Immature natural killer cell (primary cell): ENCODE data around the gene GUCY2C. TPM values are rescaled to one million over a fixed set of nuclear protein-coding genes. Genes with fewer than 3 reads are reported as not detected.

ENCODE experiments used
- DNase-seq, 3 donors: peaks; one replicate each; pipeline ENCODE4 v3.0.0; 2022; ENCODE audit warnings: mixed read lengths in 1 of 3
- H3K27ac Mint-ChIP-seq, 6 donors: one replicate each; pipeline ENCODE4 v1.8.0; 2020; ENCODE audit warnings: mixed read lengths in 6 of 6, mild to moderate bottlenecking in 5 of 6, inconsistent platforms in 4 of 6, moderate library complexity in 3 of 6
- H3K27me3 Mint-ChIP-seq, 3 donors: one replicate each; pipeline ENCODE4 v1.8.0; 2020 to 2021; ENCODE audit warnings: low read depth in 3 of 3, mild to moderate bottlenecking in 3 of 3, mixed read lengths in 3 of 3, moderate library complexity in 3 of 3, inconsistent platforms in 1 of 3
- H3K36me3 Mint-ChIP-seq, 3 donors: one replicate each; pipeline ENCODE4 v1.8.0; 2020; ENCODE audit warnings: mixed read lengths in 3 of 3, inconsistent platforms in 2 of 3, mild to moderate bottlenecking in 2 of 3
- H3K4me1 Mint-ChIP-seq, 2 donors: one replicate each; pipeline ENCODE4 v1.8.0; 2020; ENCODE audit warnings: inconsistent platforms in 2 of 2, mild to moderate bottlenecking in 2 of 2, mixed read lengths in 2 of 2, moderate library complexity in 1 of 2
- H3K4me3 Mint-ChIP-seq, 5 donors: one replicate each; pipeline ENCODE4 v1.8.0; 2020; ENCODE audit warnings: mild to moderate bottlenecking in 5 of 5, mixed read lengths in 5 of 5, inconsistent platforms in 3 of 5, moderate library complexity in 3 of 5
- H3K9me3 Mint-ChIP-seq, 6 donors: one replicate each; pipeline ENCODE4 v1.8.0; 2020; ENCODE audit warnings: mild to moderate bottlenecking in 6 of 6, mixed read lengths in 6 of 6, inconsistent platforms in 4 of 6, moderate library complexity in 3 of 6
- polyA plus RNA-seq, 3 donors: library from polyadenylated mRNA; unstranded; fragments of 300-500 nt; fragmentation: Illumina TruSeq; gene quantifications; one replicate each; pipeline ENCODE4 v1.2.3, GENCODE V29; 2021

Gene GUCY2C
- polyA plus RNA-seq, 3 donors from 2014 or later: not detected

GRCh38 chr12:14629832-14630710 is 66.3 kb downstream of the GUCY2C start:
- no peak overlapping the region for H3K4me3 Mint-ChIP-seq
- no peaks in the 10 kb centered on the region for H3K9me3 Mint-ChIP-seq
- no peaks in the 10 kb centered on the region for H3K4me1 Mint-ChIP-seq
- H3K27ac Mint-ChIP-seq: no peak overlapping the region
- DNase-seq: peak; percentile 21 to 42 (median 41)
- peaks cover 1 to 8% (median 4%) of the 10 kb centered on the region in 3 donors for H3K27me3 Mint-ChIP-seq
- H3K36me3 Mint-ChIP-seq: no peaks in the 10 kb centered on the region

DNA sequence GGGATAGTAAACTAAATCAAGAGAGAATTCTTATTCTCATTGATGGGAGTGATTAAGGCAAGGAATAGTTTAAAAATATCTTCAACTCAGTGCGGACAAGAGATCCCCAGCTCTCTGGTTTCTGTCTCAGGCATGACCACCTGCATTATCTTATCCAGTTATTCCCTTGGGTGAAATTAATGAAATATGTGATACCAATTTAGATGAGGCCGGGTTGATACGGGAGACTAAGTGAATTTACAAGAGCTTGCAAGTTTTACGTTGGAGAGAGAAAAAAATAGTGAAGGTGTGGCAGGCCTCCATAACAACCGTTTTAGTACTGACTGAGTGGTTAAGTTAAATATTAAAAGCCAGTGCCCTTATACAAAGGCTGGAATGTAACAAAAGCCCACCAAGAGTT is 67.6 kb downstream of the GUCY2C start:
- H3K27ac Mint-ChIP-seq: no peak overlapping the region
- H3K27me3 Mint-ChIP-seq: peaks cover 4 to 9% (median 4%) of the 10 kb centered on the region in 3 donors
- H3K9me3 Mint-ChIP-seq: no peaks in the 10 kb centered on the region
- H3K36me3 Mint-ChIP-seq: no peaks in the 10 kb centered on the region
- no peaks in the 10 kb centered on the region for H3K4me1 Mint-ChIP-seq
- DNase-seq: no peak
- no peak overlapping the region for H3K4me3 Mint-ChIP-seq

GRCh38 chr12:14621826-14622225 is 74.6 kb downstream of the GUCY2C start:
- no peak for DNase-seq
- Mint-ChIP-seq H3K4me1 (no peaks in the 10 kb centered on the region), H3K9me3 (no peaks in the 10 kb centered on the region), H3K4me3 (no peak overlapping the region), H3K27me3 (peaks cover 3 to 12% (median 9%) of the 10 kb centered on the region in 3 donors), H3K36me3 (no peaks in the 10 kb centered on the region), H3K27ac (no peak overlapping the region)

DNA sequence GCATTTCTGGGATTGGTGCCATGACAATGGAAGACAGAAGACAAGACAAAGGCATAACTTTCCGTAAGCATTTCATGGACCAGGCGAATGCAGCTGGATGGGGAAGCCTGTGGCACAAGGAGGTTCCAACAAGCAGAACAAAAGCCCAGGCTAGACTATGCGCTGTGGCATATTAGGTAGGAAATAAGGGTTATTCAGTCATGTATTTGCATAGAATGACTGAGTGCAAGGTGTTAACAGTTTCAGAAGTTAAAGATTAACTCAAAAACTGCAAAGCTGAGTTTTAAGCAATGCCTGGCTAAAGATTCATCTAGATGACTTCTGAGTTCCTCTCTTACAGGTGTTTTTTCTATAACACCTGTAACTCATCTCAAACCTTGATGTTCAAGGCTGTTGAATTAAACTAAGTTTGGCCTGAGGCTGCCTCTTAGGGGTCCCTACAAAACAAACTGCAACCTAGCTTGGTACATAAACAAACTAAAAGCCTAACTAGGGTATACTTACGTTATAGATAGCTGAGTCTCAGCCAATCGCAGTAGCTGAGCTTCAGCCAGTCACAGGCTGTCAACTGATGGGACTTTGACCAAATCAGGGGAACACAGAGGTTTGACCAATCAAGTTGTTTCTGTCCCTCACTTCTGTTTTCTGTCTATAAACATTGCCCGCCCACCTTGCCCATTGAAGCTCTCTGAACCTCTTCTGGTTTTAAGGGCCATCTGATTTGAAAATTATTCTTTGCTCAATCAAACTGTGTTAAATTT is 76.5 kb downstream of the GUCY2C start:
- Mint-ChIP-seq H3K4me1 (no peaks in the 10 kb centered on the region), H3K4me3 (no peak overlapping the region), H3K36me3 (no peaks in the 10 kb centered on the region), H3K27me3 (peaks cover 3 to 13% (median 8%) of the 10 kb centered on the region in 3 donors), H3K27ac (no peak overlapping the region), H3K9me3 (no peaks in the 10 kb centered on the region)
- DNase-seq: no peak

DNA sequence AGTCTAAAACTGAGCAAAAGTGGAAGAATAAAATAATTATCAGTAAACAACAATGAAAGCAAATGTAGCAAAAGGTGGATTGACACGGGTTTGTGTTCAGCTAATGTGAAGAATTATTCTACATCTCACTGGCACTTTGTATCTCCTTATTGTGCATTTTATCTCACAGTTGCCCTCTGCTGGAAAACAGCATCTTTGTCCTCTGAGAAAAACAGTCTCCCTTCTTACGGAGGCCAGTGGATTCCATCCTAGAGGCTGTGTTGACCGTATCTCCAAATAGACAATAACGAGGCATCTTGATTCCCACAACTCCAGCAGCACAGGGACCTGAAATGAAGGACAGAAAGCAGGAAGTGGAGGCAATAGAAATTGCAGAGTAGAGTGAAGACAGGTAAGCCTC is 77.4 kb downstream of the GUCY2C start:
- H3K4me1 Mint-ChIP-seq: no peaks in the 10 kb centered on the region
- H3K36me3 Mint-ChIP-seq: no peaks in the 10 kb centered on the region
- H3K4me3 Mint-ChIP-seq: no peak overlapping the region
- DNase-seq: peak in 1 of 3 donors; percentile 5
- H3K27me3 Mint-ChIP-seq: peaks cover 3 to 12% (median 8%) of the 10 kb centered on the region in 3 donors
- no peak overlapping the region for H3K27ac Mint-ChIP-seq
- no peaks in the 10 kb centered on the region for H3K9me3 Mint-ChIP-seq

GRCh38 chr12:14614704-14615121 is 81.7 kb downstream of the GUCY2C start:
- no peaks in the 10 kb centered on the region for H3K36me3 Mint-ChIP-seq
- no peak overlapping the region for H3K4me3 Mint-ChIP-seq
- no peaks in the 10 kb centered on the region for H3K4me1 Mint-ChIP-seq
- H3K27ac Mint-ChIP-seq: no peak overlapping the region
- peaks cover 7 to 22% (median 12%) of the 10 kb centered on the region in 6 donors for H3K9me3 Mint-ChIP-seq
- no peak for DNase-seq
- H3K27me3 Mint-ChIP-seq: peaks cover 3 to 9% (median 4%) of the 10 kb centered on the region in 3 donors

DNA sequence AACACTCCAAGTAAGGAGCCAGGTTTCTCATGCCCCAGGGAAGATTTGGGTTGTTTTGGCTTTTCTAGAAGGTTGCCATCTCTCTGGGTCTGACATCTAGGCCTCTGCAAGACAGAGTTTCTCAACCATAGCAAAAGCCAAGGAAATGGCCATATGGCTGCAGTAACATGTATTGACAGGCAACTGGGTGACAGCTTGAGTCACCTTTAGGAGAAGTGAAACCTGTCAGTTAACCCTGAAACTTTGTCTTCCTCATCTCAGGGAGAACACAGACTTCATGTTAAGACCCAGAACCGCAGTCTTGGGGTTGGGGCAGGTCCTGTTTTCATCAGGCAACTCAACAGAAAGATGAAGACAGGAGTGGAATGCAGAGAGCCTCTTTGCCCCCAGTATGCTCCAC is 82.7 kb downstream of the GUCY2C start:
- DNase-seq: no peak
- Mint-ChIP-seq H3K36me3 (no peaks in the 10 kb centered on the region), H3K4me1 (no peaks in the 10 kb centered on the region), H3K4me3 (no peak overlapping the region), H3K9me3 (peaks cover 7 to 27% (median 13%) of the 10 kb centered on the region in 6 donors), H3K27me3 (peaks cover 4 to 9% (median 4%) of the 10 kb centered on the region in 3 donors), H3K27ac (no peak overlapping the region)

- H3K36me3 Mint-ChIP-seq: peaks cover 0 to 4% (median 0%) of the 10 kb centered on the region in 3 donors
- no peak for DNase-seq
- H3K9me3 Mint-ChIP-seq: peaks cover 7 to 35% (median 14%) of the 10 kb centered on the region in 6 donors
- no peak overlapping the region for H3K27ac Mint-ChIP-seq
- H3K4me3 Mint-ChIP-seq: no peak overlapping the region
- no peaks in the 10 kb centered on the region for H3K4me1 Mint-ChIP-seq
- H3K27me3 Mint-ChIP-seq: peaks cover 4 to 7% (median 6%) of the 10 kb centered on the region in 3 donors
Observed at GRCh38 chr12:14612898-14613445, 83.4 kb downstream of the GUCY2C start.

- H3K4me3 Mint-ChIP-seq: no peak overlapping the region
- peaks cover 4 to 7% (median 6%) of the 10 kb centered on the region in 3 donors for H3K27me3 Mint-ChIP-seq
- DNase-seq: no peak
- H3K4me1 Mint-ChIP-seq: no peaks in the 10 kb centered on the region
- H3K9me3 Mint-ChIP-seq: peaks cover 8 to 42% (median 17%) of the 10 kb centered on the region in 6 donors
- H3K27ac Mint-ChIP-seq: no peak overlapping the region
- peaks cover 0 to 4% (median 0%) of the 10 kb centered on the region in 3 donors for H3K36me3 Mint-ChIP-seq
Observed at GRCh38 chr12:14612250-14612649, 84.1 kb downstream of the GUCY2C start.

DNA sequence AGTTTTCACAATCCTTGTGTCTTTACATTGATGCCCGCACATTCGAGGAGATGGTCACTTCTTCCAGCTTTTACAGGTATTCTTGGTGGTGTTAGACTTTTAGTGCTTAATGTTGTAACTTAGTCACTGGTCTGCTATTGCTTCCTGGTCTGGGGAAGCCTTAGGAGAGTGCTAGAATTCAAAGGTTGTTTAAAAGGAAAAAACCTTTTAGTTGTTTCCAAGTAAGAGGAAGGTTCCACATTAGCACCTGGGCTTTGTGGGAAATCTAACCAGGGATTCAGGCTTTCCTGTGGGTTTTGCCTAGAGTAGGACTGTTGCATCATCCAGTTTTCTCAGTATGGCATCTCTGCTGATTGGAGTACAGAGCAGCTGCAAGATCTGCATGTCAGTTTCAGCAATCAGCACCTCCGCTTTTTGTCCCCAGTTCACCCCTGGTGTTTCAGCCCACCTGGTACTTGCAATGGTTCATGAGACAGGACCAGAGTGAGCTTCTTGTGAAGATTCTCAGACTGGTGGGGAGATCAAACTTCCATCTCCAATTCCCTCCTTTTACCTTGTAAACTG is 84.7 kb downstream of the GUCY2C start:
- H3K27ac Mint-ChIP-seq: no peak overlapping the region
- peaks cover 0 to 4% (median 0%) of the 10 kb centered on the region in 3 donors for H3K36me3 Mint-ChIP-seq
- H3K4me3 Mint-ChIP-seq: no peak overlapping the region
- DNase-seq: no peak
- H3K9me3 Mint-ChIP-seq: peaks cover 10 to 46% (median 21%) of the 10 kb centered on the region in 6 donors
- H3K27me3 Mint-ChIP-seq: peaks cover 4 to 7% (median 6%) of the 10 kb centered on the region in 3 donors
- no peaks in the 10 kb centered on the region for H3K4me1 Mint-ChIP-seq

GRCh38 chr12:14607568-14607967 is 88.8 kb downstream of the GUCY2C start:
- DNase-seq: no peak
- Mint-ChIP-seq H3K4me1 (no peaks in the 10 kb centered on the region), H3K36me3 (peaks cover 0 to 8% (median 0%) of the 10 kb centered on the region in 3 donors), H3K27ac (no peak overlapping the region), H3K27me3 (peaks cover 2 to 14% (median 10%) of the 10 kb centered on the region in 3 donors), H3K4me3 (no peak overlapping the region), H3K9me3 (peaks cover 28 to 74% (median 37%) of the 10 kb centered on the region in 6 donors)

GRCh38 chr12:14605401-14605989 is 90.9 kb downstream of the GUCY2C start:
- Mint-ChIP-seq H3K27me3 (peaks cover 5 to 11% (median 7%) of the 10 kb centered on the region in 3 donors), H3K27ac (no peak overlapping the region), H3K4me3 (no peak overlapping the region), H3K4me1 (no peaks in the 10 kb centered on the region), H3K36me3 (peaks cover 0 to 8% (median 0%) of the 10 kb centered on the region in 3 donors), H3K9me3 (peaks cover 20 to 57% (median 26%) of the 10 kb centered on the region in 6 donors)
- DNase-seq: no peak
